Measurements from ENCODE around the gene ENTPD2.

ENTPD2 gene

GRCh38 chr9:137002646-137003041 lies 51.2 kb downstream of the ENTPD2 start:
- no peaks in the 10 kb centered on the region for H3K36me3 Mint-ChIP-seq (ENCODE audit: low read depth)
- H3K27me3 Mint-ChIP-seq, result no peaks in the 10 kb centered on the region
- no peak overlapping the region for H3K4me3 Mint-ChIP-seq
- H3K4me1 Mint-ChIP-seq (ENCODE audit: low read depth), result peaks cover 37% of the 10 kb centered on the region
- no peaks in the 10 kb centered on the region for H3K9me3 Mint-ChIP-seq
- no peak overlapping the region for H3K27ac Mint-ChIP-seq

GRCh38 chr9:137001857-137002645 lies 51.8 kb downstream of the ENTPD2 start:
- Mint-ChIP-seq H3K9me3 (no peaks in the 10 kb centered on the region), H3K27me3 (no peaks in the 10 kb centered on the region), H3K4me3 (no peak overlapping the region), H3K27ac (no peak overlapping the region), H3K36me3 (ENCODE audit: low read depth) (no peaks in the 10 kb centered on the region), H3K4me1 (ENCODE audit: low read depth) (peaks cover 42% of the 10 kb centered on the region)

DNA sequence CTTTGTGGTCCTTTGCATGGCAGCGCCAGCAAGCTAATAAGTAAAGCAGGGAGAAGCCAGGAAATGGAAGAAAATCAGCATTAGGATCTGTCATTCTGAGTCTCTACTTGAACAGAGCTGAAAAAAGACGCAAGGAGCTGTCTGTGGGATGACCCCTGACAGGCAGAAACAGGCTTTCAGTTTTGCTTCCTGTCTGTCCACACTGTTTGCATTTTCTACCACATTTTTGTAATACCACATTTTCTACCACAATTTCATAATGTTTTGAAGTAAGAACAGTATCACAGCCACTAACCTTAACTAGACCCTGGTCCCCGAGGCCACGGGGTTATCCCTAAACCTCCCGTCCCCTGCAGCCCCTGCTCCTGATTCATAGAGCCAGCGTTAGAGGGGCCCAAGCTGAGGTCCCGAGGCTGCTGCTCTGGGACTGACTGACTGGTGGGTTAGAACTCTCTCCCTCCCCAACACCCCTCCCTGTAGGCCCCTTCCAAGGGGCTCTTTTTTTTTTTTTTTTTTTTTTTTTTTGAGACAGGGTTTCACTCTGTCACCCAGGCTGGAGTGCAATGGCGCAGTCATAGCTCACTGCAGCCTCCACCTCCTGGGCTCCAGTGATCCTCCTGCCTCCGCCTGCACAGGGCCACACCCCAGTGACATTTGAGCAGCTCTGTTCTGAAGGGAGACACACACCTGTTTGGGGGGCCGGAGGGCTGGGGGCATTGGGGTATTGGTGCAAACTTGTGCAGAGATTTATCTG lies 53.5 kb downstream of the ENTPD2 start:
- H3K27me3 Mint-ChIP-seq, result no peaks in the 10 kb centered on the region
- peaks cover 39% of the 10 kb centered on the region for H3K4me1 Mint-ChIP-seq (ENCODE audit: low read depth)
- H3K4me3 Mint-ChIP-seq, result peak overlapping the region; percentile 61
- no peaks in the 10 kb centered on the region for H3K9me3 Mint-ChIP-seq
- H3K27ac Mint-ChIP-seq, result peak overlapping the region; percentile 83
- H3K36me3 Mint-ChIP-seq (ENCODE audit: low read depth), result no peaks in the 10 kb centered on the region

Measured in stimulated activated naive CD8-positive, alpha-beta T cell treated with anti-CD3 and anti-CD28 coated beads, Interleukin-15, Interleukin-2, amounts not matched to agents 100 ng/mL and 50 ng/mL, for 24 hours (primary cell).